HCT116 (cell line): ENCODE results near the gene GPR15. TPM values are rescaled to one million over a fixed set of nuclear protein-coding genes. Genes with fewer than 3 reads are reported as not detected.

Experiments
- ATAC-seq: fragments of 200-7000 bp; cut with Tn5 transposase; 2 replicates; pipeline ENCODE4 v1.9.1; 2020; ENCODE audit warnings: mild to moderate bottlenecking, moderate library complexity
- BruUV-seq: library from RNA; stranded (reverse); fragments of 400-500 nt; replicated peaks from 2 replicates; lab custom pipeline; 2021; lab: Mats Ljungman, UMichigan
- CTCF ChIA-PET: fragments of 300-600 bp; sonication (Branson Sonifier 250); formaldehyde crosslinking; loops from one replicate; lab custom pipeline; 2021; ENCODE audit warnings: antibody characterized with exemption; lab: Charles Lee
- POLR2A ChIA-PET: fragments of 300-600, 350-600 bp; sonication (Branson Sonifier 250); formaldehyde crosslinking; loops from one replicate; lab custom pipeline; 2021; ENCODE audit warnings: antibody characterized with exemption; lab: Charles Lee
- RAD21 ChIA-PET, 2 experiments: fragments of 300-600 bp; sonication (Branson Sonifier 250); formaldehyde crosslinking; loops; one replicate each; lab custom pipeline; 2023; ENCODE audit warnings: low total read pairs in 2 of 2; ENCODE audit not compliant: uncharacterized antibody in 2 of 2, unreplicated experiment in 2 of 2, low non-redundant PET in 1 of 2; lab: Charles Lee
- DNase-seq: peaks from one replicate; pipeline ENCODE4 v3.0.0-alpha.2; 2010; ENCODE audit warnings: low read depth, low spot score
- H2AFZ ChIP-seq: fragments of 200-600 bp; shearing (Covaris generic), sonication (generic); 2 replicates; pipeline ENCODE4 v1.6.1; 2017; ENCODE audit warnings: low read depth, mixed run types, mixed read lengths, antibody characterized with exemption, low read length; ENCODE audit not compliant: poor library complexity, severe bottlenecking
- H3K27ac ChIP-seq: 2 replicates; pipeline ENCODE4 v1.5.1; 2012; ENCODE audit warnings: low read depth, low read length
- H3K27me3 ChIP-seq: fragments of 200-600 bp; sonication (generic); 2 replicates; pipeline ENCODE4 v1.6.1; 2016; ENCODE audit warnings: mixed run types, low read length, mixed read lengths; ENCODE audit not compliant: insufficient read depth
- H3K36me3 ChIP-seq, 2 experiments: fragments of 200-500 bp in 1 of 2; fragments of 200-600 bp in 1 of 2; sonication (Bioruptor generic) in 1 of 2; sonication (generic) in 1 of 2; 2 replicates each; pipeline versions ENCODE4 v1.5.1 to v1.6.1; 2014 to 2016; ENCODE audit warnings: low read length in 2 of 2, inconsistent platforms in 1 of 2, mixed read lengths in 1 of 2, mixed run types in 1 of 2; ENCODE audit not compliant: insufficient read depth in 2 of 2, control insufficient read depth in 1 of 2
- H3K4me1 ChIP-seq, 2 experiments: fragments of 200-600 bp in 1 of 2; sonication (generic) in 1 of 2; 2 replicates each; pipeline versions ENCODE4 v1.5.1 to v1.6.1; 2012 to 2017; ENCODE audit warnings: low read length in 2 of 2, inconsistent platforms in 1 of 2, mild to moderate bottlenecking in 1 of 2, mixed read lengths in 1 of 2, mixed run types in 1 of 2, moderate library complexity in 1 of 2; ENCODE audit not compliant: insufficient read depth in 2 of 2, control insufficient read depth in 1 of 2
- H3K4me2 ChIP-seq: fragments of 200-600 bp; sonication (generic); 2 replicates; pipeline ENCODE4 v1.6.1; 2017; ENCODE audit warnings: mixed run types, low read length, mixed read lengths
- H3K4me3 ChIP-seq, 2 experiments: fragments of 200-600 bp in 1 of 2; sonication (generic) in 1 of 2; replicated peaks in 1 of 2; 2 replicates each; pipeline ENCODE4 v1.5.1; 2011 to 2016; ENCODE audit warnings: low read length in 2 of 2, control low read depth in 1 of 2, low read depth in 1 of 2, mild to moderate bottlenecking in 1 of 2, mixed read lengths in 1 of 2, mixed run types in 1 of 2
- H3K79me2 ChIP-seq: fragments of 200-600 bp; sonication (generic); 2 replicates; pipeline ENCODE4 v1.6.1; 2017; ENCODE audit warnings: mild to moderate bottlenecking, mixed run types, low read length, moderate library complexity, mixed read lengths; ENCODE audit not compliant: insufficient read depth
- H3K9ac ChIP-seq: fragments of 200-600 bp; sonication (generic); 2 replicates; pipeline ENCODE4 v1.6.1; 2016; ENCODE audit warnings: low read length, mixed read lengths
- H3K9me2 ChIP-seq: fragments of 200-600 bp; sonication (generic), shearing (Covaris generic); 2 replicates; pipeline ENCODE4 v1.6.1; 2017; ENCODE audit warnings: mixed run types, mild to moderate bottlenecking, moderate library complexity; ENCODE audit not compliant: insufficient read depth
- H3K9me3 ChIP-seq, 2 experiments: fragments of 200-500 bp in 1 of 2; fragments of 200-600 bp in 1 of 2; sonication (Bioruptor generic) in 1 of 2; sonication (generic) in 1 of 2; 2 replicates each; pipeline ENCODE4 v1.6.1; 2014 to 2017; ENCODE audit warnings: low read length in 2 of 2, mixed read lengths in 2 of 2, inconsistent platforms in 1 of 2, low read depth in 1 of 2, mild to moderate bottlenecking in 1 of 2, mixed run types in 1 of 2, moderate library complexity in 1 of 2; ENCODE audit not compliant: control insufficient read depth in 1 of 2, insufficient read depth in 1 of 2
- H4K20me1 ChIP-seq: fragments of 200-600 bp; sonication (generic), shearing (Covaris generic); 2 replicates; pipeline ENCODE4 v1.6.1; 2017; ENCODE audit warnings: mixed run types, mild to moderate bottlenecking, moderate library complexity; ENCODE audit not compliant: insufficient read depth
- ELF1 ChIP-seq: IDR thresholded peaks from 2 replicates; pipeline ENCODE4 v1.6.1; 2012; ENCODE audit warnings: low read depth, borderline replicate concordance
- SIN3A ChIP-seq: IDR thresholded peaks from 2 replicates; pipeline ENCODE4 v1.6.1; 2012; ENCODE audit warnings: low read depth
- ZFX ChIP-seq: fragments of 450-650 bp; IDR thresholded peaks from 2 replicates; pipeline ENCODE4 v1.6.1; 2017
- intact Hi-C: fragments of 100-400 bp; cut with micrococcal nuclease; formaldehyde crosslinking; loops from 2 replicates; pipeline ENCODE4 v1.10.0; 2022
- total RNA-seq: library from RNA; stranded (reverse); gene quantifications from one replicate; pipeline ENCODE4 v1.2.1, GENCODE V29; 2021; ENCODE audit not compliant: unreplicated experiment
- TF ChIP-seq, protein P1 (sequence below), 3 experiments: fragments of 200-600 bp in 1 of 3; sonication (generic) in 1 of 3; IDR thresholded peaks in 2 of 3; conservative IDR thresholded peaks in 1 of 3; 2 replicates each; pipeline ENCODE4 v1.5.1; 2012 to 2017; ENCODE audit warnings: low read depth in 2 of 3, low read length in 2 of 3, antibody characterized with exemption in 1 of 3, borderline replicate concordance in 1 of 3, control low read depth in 1 of 3, mild to moderate bottlenecking in 1 of 3, mixed read lengths in 1 of 3, mixed run types in 1 of 3, moderate library complexity in 1 of 3; ENCODE audit not compliant: insufficient read depth in 1 of 3

Gene GPR15
- total RNA-seq, 1 experiment from 2014 or later = 1.1 TPM

- no peak overlapping the region for H3K9ac ChIP-seq
- BruUV-seq = no TSS peak
- no peak for TF ChIP-seq ELF1
- no peak for TF ChIP-seq SIN3A
- TF ChIP-seq, all 23 proteins: peak for 0
- peaks cover 93% of the 10 kb centered on the region for H3K79me2 ChIP-seq
- ATAC-seq = no peak
- H2AFZ ChIP-seq = no peak overlapping the region
- no peaks in the 10 kb centered on the region for H4K20me1 ChIP-seq
- POLR2A ChIA-PET = no interaction called here
- H3K4me1 ChIP-seq = peaks cover 50 to 77% of the 10 kb centered on the region in 2 experiments
- H3K27ac ChIP-seq = peak overlapping the region; percentile 20
- no peaks in the 10 kb centered on the region for H3K9me3 ChIP-seq
- H3K27me3 ChIP-seq = no peaks in the 10 kb centered on the region
- DNase-seq = no peak
- CTCF ChIA-PET = no interaction called here
- RAD21 ChIA-PET = no interaction called here
- no peaks in the 10 kb centered on the region for H3K9me2 ChIP-seq
- no peaks in the 10 kb centered on the region for H3K36me3 ChIP-seq
- intact Hi-C loops = no loop called here
- no peak overlapping the region for H3K4me3 ChIP-seq
- no peak overlapping the region for H3K4me2 ChIP-seq
These were observed 16.8 kb downstream of the GPR15 start for GRCh38 chr3:98548544-98548943.

DNA sequence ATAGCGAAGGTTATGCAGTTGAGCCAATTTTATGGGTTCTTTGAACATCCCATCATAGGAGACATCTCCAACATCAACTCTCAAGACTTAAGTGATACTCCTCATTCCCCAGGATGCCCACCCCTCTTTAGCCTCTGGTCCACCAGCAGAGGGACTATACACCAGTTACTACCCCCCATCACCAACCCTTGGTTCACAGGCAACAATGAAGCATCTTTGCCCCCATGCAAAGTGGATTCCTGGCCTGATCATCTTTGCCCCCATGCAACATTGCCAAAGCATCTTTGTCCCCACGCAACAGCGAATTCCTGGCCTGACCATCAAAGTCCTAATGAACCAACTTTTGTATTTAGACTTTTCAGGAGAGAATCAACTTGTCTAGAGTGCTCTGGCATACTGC lies 19.1 kb downstream of the GPR15 start:
- H3K79me2 ChIP-seq = peaks cover 82% of the 10 kb centered on the region
- POLR2A ChIA-PET = interaction anchor here (0.6 to 2.3 kb wide), 4 partner anchors 9 to 176 kb away, joined by 5 to 8 read pairs (median 7); no protein-coding TSS in a partner anchor
- intact Hi-C loops = no loop called here
- no peaks in the 10 kb centered on the region for H3K9me3 ChIP-seq
- no TSS peak for BruUV-seq
- no peak overlapping the region for H2AFZ ChIP-seq
- no peak for DNase-seq
- H3K4me2 ChIP-seq = no peak overlapping the region
- peaks cover 53 to 81% of the 10 kb centered on the region in 2 experiments for H3K4me1 ChIP-seq
- H3K4me3 ChIP-seq = no peak overlapping the region
- no peak overlapping the region for H3K9ac ChIP-seq
- no peaks in the 10 kb centered on the region for H3K36me3 ChIP-seq
- no peak for ATAC-seq
- no peak for TF ChIP-seq ZFX
- TF ChIP-seq, protein P1, sequence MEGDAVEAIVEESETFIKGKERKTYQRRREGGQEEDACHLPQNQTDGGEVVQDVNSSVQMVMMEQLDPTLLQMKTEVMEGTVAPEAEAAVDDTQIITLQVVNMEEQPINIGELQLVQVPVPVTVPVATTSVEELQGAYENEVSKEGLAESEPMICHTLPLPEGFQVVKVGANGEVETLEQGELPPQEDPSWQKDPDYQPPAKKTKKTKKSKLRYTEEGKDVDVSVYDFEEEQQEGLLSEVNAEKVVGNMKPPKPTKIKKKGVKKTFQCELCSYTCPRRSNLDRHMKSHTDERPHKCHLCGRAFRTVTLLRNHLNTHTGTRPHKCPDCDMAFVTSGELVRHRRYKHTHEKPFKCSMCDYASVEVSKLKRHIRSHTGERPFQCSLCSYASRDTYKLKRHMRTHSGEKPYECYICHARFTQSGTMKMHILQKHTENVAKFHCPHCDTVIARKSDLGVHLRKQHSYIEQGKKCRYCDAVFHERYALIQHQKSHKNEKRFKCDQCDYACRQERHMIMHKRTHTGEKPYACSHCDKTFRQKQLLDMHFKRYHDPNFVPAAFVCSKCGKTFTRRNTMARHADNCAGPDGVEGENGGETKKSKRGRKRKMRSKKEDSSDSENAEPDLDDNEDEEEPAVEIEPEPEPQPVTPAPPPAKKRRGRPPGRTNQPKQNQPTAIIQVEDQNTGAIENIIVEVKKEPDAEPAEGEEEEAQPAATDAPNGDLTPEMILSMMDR (IDR thresholded peaks at IDR 0.05 in 2 of 3, conservative IDR thresholded peaks at IDR 0.05 in 1 of 3; ENCODE audit: borderline replicate concordance in 1 of 3, insufficient read depth in 1 of 3, low read depth in 2 of 3, low read length in 2 of 3) = 0 out of 6 replicates have a peak, but pooled peaks of 1 of the 3 experiments have one; percentile 13
- TF ChIP-seq, all 23 proteins: peak for 1
- RAD21 ChIA-PET = interaction anchor here in 1 of 2 experiments (0.6 kb wide), 1 partner anchor 12 kb away, joined by 3 read pairs; no protein-coding TSS in a partner anchor
- no peaks in the 10 kb centered on the region for H3K27me3 ChIP-seq
- H3K9me2 ChIP-seq = no peaks in the 10 kb centered on the region
- CTCF ChIA-PET = no interaction called here
- no peaks in the 10 kb centered on the region for H4K20me1 ChIP-seq
- peak overlapping the region; percentile 98 for H3K27ac ChIP-seq
